Colonic mucosa (tissue), 4 donors: ENCODE results near the gene SEMA3A. TPM values are rescaled to one million over a fixed set of nuclear protein-coding genes. Genes with fewer than 3 reads are reported as not detected.

ENCODE experiments used
- DNase-seq: peaks from one replicate; pipeline ENCODE4 v3.0.0-alpha.2; 2020
- H3K27ac ChIP-seq: fragments of 200-600 bp; one replicate; pipeline ENCODE4 v1.8.0; 2021
- H3K27me3 ChIP-seq: fragments of 200-600 bp; one replicate; pipeline ENCODE4 v1.8.0; 2021
- H3K36me3 ChIP-seq: fragments of 200-600 bp; one replicate; pipeline ENCODE4 v1.8.0; 2021
- H3K4me1 ChIP-seq: fragments of 200-600 bp; one replicate; pipeline ENCODE4 v1.8.0; 2021; ENCODE audit warnings: mild to moderate bottlenecking
- H3K4me3 ChIP-seq: fragments of 200-600 bp; one replicate; pipeline ENCODE4 v1.8.0; 2021
- H3K9ac ChIP-seq, 2 donors: one replicate each; pipeline ENCODE4 v1.7.0; 2013; ENCODE audit warnings: control low read depth in 2 of 2, low read depth in 2 of 2, low read length in 2 of 2
- H3K9me3 ChIP-seq: fragments of 200-600 bp; one replicate; pipeline ENCODE4 v1.8.0; 2021
- intact Hi-C: fragments of 100-400 bp; cut with DNase I; formaldehyde crosslinking; loops from one replicate; pipeline ENCODE4 v1.14.1; 2022
- total RNA-seq, 2 donors: library from RNA; stranded (reverse); fragmentation: NEBNext Ultra II Directional in 1 of 2; extraction: Animal tissue kit (Norgen Biotek cat#: 25700) in 1 of 2; gene quantifications; one replicate each; pipeline ENCODE4 v1.2.1, GENCODE V29; 2021
- TF ChIP-seq, protein P1 (sequence below): fragments of 200-600 bp; IDR thresholded peaks from one replicate; pipeline ENCODE4 v1.8.0; 2022; ENCODE audit warnings: antibody characterized with exemption, mild to moderate bottlenecking
- donor health status: healthy.
- donor health status: DM: no; HTN: no; CAD: no.
- donor health status: DM: no; HTN: no; CAD: no.

Gene SEMA3A
- total RNA-seq, 2 donors from 2014 or later = 1.7 to 14.2 TPM

- no peaks in the 10 kb centered on the region for H3K27me3 ChIP-seq
- no peak for DNase-seq
- no peak overlapping the region for H3K4me3 ChIP-seq
- no peak overlapping the region for H3K27ac ChIP-seq
- H3K4me1 ChIP-seq = no peaks in the 10 kb centered on the region
- H3K36me3 ChIP-seq = no peaks in the 10 kb centered on the region
- TF ChIP-seq, protein P1, sequence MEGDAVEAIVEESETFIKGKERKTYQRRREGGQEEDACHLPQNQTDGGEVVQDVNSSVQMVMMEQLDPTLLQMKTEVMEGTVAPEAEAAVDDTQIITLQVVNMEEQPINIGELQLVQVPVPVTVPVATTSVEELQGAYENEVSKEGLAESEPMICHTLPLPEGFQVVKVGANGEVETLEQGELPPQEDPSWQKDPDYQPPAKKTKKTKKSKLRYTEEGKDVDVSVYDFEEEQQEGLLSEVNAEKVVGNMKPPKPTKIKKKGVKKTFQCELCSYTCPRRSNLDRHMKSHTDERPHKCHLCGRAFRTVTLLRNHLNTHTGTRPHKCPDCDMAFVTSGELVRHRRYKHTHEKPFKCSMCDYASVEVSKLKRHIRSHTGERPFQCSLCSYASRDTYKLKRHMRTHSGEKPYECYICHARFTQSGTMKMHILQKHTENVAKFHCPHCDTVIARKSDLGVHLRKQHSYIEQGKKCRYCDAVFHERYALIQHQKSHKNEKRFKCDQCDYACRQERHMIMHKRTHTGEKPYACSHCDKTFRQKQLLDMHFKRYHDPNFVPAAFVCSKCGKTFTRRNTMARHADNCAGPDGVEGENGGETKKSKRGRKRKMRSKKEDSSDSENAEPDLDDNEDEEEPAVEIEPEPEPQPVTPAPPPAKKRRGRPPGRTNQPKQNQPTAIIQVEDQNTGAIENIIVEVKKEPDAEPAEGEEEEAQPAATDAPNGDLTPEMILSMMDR = no peak
- H3K9ac ChIP-seq = no peak overlapping the region
- intact Hi-C loops = no loop called here
- H3K9me3 ChIP-seq = no peaks in the 10 kb centered on the region
Measured at GRCh38 chr7:84190016-84190705, 4.4 kb downstream of the SEMA3A start.

DNA sequence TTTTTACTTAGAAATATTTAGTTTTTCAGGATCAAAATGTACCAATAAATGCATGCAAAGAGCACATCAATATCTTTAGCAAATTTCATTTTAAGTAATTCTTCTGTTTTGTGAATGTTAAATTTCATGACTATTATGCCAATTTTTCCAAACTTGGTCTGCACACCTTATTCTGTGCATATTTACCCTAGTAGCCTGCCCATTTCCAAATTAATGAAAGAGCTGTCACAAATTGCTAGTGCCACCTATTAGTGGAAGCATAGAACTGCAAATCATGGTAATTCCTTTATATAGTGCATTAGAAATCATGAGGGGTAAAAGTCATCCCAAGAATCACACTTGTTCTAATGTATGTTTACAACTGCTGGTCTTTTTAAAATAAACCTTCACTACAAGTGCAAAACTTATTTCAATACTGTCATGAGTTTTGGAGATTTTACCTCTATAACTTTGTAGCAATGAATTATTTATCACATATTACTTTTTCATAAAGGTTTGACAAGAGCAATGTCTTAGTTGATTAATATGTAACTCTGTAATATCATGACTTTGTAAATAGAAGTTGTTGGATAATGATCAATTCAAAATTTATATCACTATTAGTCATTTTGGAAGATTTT lies 5.7 kb downstream of the SEMA3A start:
- Histone ChIP-seq H3K9ac (no peak overlapping the region), H3K36me3 (no peaks in the 10 kb centered on the region), H3K27me3 (no peaks in the 10 kb centered on the region), H3K9me3 (no peaks in the 10 kb centered on the region), H3K4me3 (no peak overlapping the region), H3K27ac (no peak overlapping the region), H3K4me1 (no peaks in the 10 kb centered on the region)
- TF ChIP-seq, protein P1 = no peak
- DNase-seq = no peak
- intact Hi-C loops = loop anchor here (10.0 kb wide), 1 partner anchor 214 kb away; no protein-coding TSS in a partner anchor

DNA sequence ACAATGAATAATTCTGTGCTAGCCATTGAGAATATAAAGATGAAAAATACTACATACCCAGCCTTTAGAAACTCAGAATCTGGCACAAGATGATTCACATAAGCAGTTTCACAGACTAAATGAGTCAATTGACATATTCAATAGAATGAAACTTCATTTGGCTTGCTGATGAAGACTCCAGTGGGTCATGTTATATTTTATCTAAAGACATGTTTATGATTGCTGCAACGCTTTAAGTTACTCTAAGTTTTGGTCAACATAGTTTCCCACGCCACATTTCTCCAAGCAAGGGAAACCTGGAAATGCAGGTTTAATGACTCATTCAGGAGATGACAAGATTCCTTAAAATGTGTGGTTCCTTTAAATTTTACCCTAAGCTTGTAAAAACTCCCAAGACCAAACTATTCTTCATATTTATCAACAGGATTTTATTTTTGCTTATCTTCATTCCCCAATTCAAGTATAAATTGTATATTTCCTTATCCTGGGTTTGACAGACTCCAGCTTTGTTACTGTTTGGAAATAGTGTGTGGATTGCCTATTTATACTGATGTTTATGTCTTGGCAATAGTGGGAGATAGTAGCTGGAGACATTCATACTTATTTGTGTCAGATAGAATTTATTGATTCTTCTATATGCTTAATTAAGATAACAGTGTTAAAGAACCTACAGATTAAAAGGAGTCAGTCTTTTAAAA lies 6.6 kb downstream of the SEMA3A start:
- Histone ChIP-seq H3K4me1 (no peaks in the 10 kb centered on the region), H3K4me3 (no peak overlapping the region), H3K9ac (no peak overlapping the region), H3K27ac (no peak overlapping the region), H3K27me3 (no peaks in the 10 kb centered on the region), H3K36me3 (no peaks in the 10 kb centered on the region), H3K9me3 (no peaks in the 10 kb centered on the region)
- TF ChIP-seq, protein P1 = no peak
- DNase-seq = no peak
- intact Hi-C loops = loop anchor here (10.0 kb wide), 1 partner anchor 213 kb away; no protein-coding TSS in a partner anchor

DNA sequence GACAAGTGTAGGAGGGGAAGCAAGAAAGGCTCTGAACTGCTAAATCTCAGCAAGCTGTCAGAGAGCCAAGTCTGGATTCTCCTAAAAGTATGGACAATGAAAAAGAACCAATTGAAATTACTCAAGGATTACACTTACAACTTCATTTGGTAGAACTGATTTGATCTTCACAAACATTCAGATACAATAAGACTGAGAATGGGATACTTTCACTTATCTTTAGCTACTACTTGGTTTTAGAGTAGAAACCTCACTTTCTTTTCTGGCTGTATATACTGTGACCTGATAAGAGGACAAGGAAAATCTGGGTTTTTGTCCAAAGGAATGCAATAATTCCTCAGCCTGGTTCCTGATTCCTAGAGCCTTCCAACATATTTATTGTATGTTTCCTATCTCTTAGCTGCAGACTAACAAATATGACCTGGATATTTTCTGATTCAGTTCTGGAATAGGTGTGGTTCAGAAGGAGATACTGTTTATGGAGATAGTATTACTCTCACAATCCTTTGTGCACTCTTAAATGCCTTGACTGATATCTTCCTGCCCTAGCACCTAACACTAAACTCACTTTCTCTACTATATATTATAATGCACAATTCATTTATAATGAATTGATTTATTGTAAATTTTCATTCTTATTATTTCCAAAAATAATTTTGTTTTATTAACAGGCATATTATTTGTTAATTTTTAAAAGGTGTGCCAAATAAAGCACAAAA lies 7.3 kb downstream of the SEMA3A start:
- Histone ChIP-seq H3K27ac (no peak overlapping the region), H3K36me3 (no peaks in the 10 kb centered on the region), H3K9ac (no peak overlapping the region), H3K27me3 (no peaks in the 10 kb centered on the region), H3K4me3 (no peak overlapping the region), H3K4me1 (no peaks in the 10 kb centered on the region), H3K9me3 (no peaks in the 10 kb centered on the region)
- TF ChIP-seq, protein P1 = no peak
- intact Hi-C loops = loop anchor here (10.0 kb wide), 1 partner anchor 212 kb away; no protein-coding TSS in a partner anchor
- no peak for DNase-seq

DNA sequence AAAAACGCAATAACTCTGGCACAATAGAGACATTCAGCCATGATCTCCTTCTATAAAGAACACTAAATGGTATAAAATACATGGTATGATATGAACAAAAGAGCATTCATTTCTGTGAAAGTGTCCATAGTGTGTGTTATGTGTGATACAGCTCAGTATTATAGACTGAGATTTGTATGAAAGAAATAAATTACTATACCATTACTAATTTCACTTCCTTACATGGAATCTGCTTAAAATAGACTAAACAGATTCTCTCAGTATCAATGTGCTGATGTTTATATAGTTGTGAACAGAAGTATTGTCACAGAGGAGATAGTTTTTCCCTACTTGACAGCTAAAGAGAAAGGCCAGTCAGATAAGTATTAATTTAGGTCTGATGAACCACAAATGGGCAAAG lies 10.8 kb downstream of the SEMA3A start:
- Histone ChIP-seq H3K4me1 (no peaks in the 10 kb centered on the region), H3K36me3 (no peaks in the 10 kb centered on the region), H3K9ac (no peak overlapping the region), H3K4me3 (no peak overlapping the region), H3K27ac (no peak overlapping the region), H3K27me3 (no peaks in the 10 kb centered on the region), H3K9me3 (no peaks in the 10 kb centered on the region)
- no peak for DNase-seq
- intact Hi-C loops = loop anchor here (10.0 kb wide), 1 partner anchor 209 kb away; no protein-coding TSS in a partner anchor
- TF ChIP-seq, protein P1 = no peak
